Measurements from ENCODE around the gene CA4. TPM values are rescaled to one million over a fixed set of nuclear protein-coding genes. Genes with fewer than 3 reads are reported as not detected.
"Not testable (repeated sequence)": the region's sequence is repeated elsewhere in the genome, so short reads cannot be mapped to it uniquely, and the experiment has no call there.

The CA4 gene
- total RNA-seq, 4 donors from 2014 or later, result 2.2 to 9.0 (median 7.2) TPM; not detected in 1

DNA sequence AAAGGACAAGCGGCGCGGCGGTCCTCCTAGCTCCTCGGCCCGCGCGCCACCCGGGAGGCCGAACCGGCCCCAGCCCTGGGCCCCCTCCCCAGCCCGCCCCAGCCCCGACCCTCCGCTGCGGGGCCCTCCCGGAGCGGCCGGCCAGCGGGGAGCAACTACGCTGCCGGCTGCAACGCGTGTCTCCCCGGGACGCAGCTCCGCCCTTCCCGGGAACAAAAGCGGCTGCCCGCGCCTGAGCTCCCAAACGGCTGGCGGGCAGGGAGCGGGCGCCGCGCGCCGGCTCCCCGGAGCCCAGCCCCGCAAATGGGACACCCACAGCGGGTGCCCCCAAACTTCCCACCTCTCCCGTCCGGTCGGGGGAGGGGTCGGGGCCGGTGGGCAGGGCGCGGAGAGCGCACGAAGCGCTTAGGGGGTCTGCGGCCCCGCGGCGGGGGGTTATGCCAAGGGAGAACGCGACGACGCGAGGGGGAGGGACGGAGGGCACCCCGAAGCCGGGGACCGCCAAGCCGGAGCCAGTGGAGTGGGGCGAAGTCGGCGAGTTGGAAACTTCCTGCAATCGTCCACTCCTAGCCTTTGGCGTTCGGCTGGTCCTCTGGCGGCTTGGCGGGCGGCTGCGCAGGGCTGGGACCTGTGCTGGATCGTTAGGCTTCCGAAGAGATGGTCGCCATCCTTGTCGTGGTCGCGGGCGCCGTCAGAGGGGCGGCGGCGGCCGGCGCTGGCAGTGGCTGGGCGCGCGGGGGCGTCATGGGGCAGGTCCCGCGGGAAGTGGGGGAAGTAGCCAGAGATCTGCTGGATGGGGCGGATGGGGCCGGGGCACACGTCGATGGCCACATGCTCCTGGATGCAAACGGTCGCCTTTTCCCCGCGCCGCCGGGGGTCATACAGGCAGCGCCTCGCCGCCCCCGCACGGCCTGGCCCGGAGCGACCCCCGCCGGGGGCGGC lies 29.7 kb upstream of the CA4 start:
- not testable (repeated sequence) for DNase-seq (ENCODE audit: low spot score in 2 of 2); H3K4me1 ChIP-seq; H3K36me3 ChIP-seq; H3K4me3 ChIP-seq; H3K27me3 ChIP-seq; H3K9me3 ChIP-seq; H3K27ac ChIP-seq
- WGBS, result no CpG with 5 or more reads among the region's 114 CpGs

DNA sequence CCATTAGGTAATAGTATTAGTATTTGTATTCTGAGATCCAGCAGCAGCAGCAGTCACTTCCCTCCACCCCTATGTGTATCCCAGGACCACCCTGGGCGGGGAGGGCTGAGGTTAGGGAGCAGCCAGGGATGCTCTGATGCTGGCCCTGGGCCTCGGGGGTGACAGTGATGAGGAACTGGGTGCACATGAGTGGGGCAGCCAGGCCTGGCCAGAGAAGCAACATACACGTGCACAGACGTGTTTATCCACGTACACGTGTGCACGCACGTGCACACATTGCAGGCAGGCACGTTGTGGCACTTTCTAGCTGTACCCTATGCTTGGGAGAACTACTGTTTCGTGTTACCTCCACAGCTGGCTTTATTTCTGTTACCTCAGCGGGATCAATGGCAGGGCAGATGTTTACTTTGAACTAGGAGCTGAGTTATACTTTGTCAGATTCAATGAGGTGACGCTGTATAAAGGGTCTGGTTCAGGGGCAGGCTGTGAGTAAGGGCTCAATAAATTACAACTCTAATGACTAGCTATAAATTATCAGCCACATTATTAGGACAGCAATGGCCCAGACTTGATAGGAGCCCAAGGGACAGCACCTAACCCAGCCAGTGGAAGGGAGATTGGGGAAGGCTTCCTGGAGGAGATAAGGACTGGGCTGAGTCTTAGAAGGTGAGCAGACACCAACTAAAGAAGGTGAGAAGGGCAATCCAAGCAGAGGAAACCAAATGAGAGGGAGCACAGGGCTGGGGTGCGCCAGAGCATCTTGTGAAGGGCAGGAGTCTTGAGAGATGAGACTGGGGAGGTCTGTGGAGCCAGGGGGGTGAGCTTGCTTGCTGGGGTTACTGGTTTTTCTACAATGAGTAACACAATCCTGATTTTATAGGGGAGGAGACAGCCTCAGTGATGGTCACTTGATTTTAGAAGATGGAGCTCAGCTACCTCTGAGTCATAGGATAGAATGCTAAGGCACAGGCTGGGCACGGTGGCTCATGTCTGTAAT lies 22.4 kb upstream of the CA4 start:
- TF ChIP-seq POLR2A (IDR thresholded peaks at IDR 0.05), result no peak
- TF ChIP-seq EP300 (IDR thresholded peaks at IDR 0.05), result no peak
- TF ChIP-seq, protein P1, sequence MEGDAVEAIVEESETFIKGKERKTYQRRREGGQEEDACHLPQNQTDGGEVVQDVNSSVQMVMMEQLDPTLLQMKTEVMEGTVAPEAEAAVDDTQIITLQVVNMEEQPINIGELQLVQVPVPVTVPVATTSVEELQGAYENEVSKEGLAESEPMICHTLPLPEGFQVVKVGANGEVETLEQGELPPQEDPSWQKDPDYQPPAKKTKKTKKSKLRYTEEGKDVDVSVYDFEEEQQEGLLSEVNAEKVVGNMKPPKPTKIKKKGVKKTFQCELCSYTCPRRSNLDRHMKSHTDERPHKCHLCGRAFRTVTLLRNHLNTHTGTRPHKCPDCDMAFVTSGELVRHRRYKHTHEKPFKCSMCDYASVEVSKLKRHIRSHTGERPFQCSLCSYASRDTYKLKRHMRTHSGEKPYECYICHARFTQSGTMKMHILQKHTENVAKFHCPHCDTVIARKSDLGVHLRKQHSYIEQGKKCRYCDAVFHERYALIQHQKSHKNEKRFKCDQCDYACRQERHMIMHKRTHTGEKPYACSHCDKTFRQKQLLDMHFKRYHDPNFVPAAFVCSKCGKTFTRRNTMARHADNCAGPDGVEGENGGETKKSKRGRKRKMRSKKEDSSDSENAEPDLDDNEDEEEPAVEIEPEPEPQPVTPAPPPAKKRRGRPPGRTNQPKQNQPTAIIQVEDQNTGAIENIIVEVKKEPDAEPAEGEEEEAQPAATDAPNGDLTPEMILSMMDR (IDR thresholded peaks at IDR 0.05), result no peak
- no peak for TF ChIP-seq POLR2AphosphoS5 (IDR thresholded peaks at IDR 0.05)
- 65% methylated on average over 11 of the region's 14 CpGs for WGBS
- H3K4me3 ChIP-seq, result no peak overlapping the region
- DNase-seq (ENCODE audit: low spot score in 2 of 2), result peak in 1 of 2 donors; percentile 13
- H3K36me3 ChIP-seq, result no peaks in the 10 kb centered on the region
- no peaks in the 10 kb centered on the region for H3K4me1 ChIP-seq
- H3K27me3 ChIP-seq, result peaks cover 8% of the 10 kb centered on the region
- H3K9me3 ChIP-seq, result no peaks in the 10 kb centered on the region
- H3K27ac ChIP-seq, result no peak overlapping the region

DNA sequence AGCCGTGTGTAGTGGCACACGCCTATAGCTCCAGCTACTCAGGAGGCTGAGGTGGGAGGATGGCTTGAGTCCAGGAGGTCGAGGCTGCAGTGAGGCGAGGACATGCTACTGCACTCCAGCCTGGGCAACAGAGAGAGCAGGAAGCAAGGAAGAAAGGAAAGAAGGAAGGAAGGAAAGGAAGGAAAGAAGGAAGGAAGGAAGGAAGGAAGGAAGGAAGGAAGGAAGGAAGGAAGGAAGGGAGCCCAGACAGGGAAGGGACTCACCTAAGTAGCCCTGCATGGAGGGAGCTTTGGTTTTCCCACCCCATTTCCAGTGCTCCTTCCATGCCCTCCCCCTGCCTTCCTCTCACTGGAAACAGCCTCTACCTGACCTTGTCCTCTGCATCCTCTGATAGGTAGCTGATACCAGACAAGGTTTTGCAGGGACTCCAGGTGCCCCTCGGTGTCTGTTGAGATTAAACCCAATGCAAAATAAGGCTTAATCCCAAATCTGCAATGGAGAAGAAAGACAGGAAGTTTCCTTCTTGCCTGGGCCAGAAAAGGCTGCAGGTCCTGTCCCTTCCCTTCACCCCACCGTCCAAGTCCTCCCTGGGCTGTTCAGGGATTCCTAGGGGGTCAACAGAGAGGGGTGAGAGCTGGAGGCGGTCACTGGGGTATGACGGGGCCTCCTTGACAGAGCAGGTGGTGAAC lies 21.5 kb upstream of the CA4 start:
- H3K4me3 ChIP-seq, result no peak overlapping the region
- H3K27ac ChIP-seq, result no peak overlapping the region
- TF ChIP-seq POLR2AphosphoS5 (IDR thresholded peaks at IDR 0.05) (no peak), POLR2A (IDR thresholded peaks at IDR 0.05) (no peak), EP300 (IDR thresholded peaks at IDR 0.05) (no peak)
- TF ChIP-seq, protein P1 (IDR thresholded peaks at IDR 0.05), result no peak
- no peaks in the 10 kb centered on the region for H3K9me3 ChIP-seq
- no peaks in the 10 kb centered on the region for H3K36me3 ChIP-seq
- peaks cover 8% of the 10 kb centered on the region for H3K27me3 ChIP-seq
- DNase-seq (ENCODE audit: low spot score in 2 of 2), result peak in 1 of 2 donors; percentile 28
- H3K4me1 ChIP-seq, result no peaks in the 10 kb centered on the region
- WGBS, result 80% methylated on average over 8 of the region's 8 CpGs

DNA sequence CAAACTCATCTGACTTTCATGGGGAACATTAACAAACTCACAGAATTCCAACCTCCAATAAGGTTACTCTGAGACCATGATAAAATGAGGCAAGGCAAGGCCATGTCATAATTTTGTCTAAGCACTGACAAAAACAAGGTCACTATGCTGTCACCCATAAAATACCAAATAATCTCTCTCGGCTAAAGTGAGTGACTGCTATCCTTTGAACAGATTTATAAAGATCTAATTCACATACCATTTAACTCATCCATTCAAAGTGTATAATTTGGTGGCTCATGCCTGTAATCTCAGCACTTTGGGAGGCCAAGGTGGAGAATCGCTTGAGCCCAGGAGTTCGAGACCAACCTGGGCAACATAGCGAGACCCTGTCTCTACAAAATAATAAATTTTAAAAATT lies 20.6 kb upstream of the CA4 start:
- H3K4me1 ChIP-seq, result peaks cover 2% of the 10 kb centered on the region
- DNase-seq (ENCODE audit: low spot score in 2 of 2), result no peak
- H3K27ac ChIP-seq, result no peak overlapping the region
- H3K9me3 ChIP-seq, result no peaks in the 10 kb centered on the region
- WGBS, result 90% methylated on average over 4 of the region's 4 CpGs
- no peaks in the 10 kb centered on the region for H3K36me3 ChIP-seq
- TF ChIP-seq POLR2A (IDR thresholded peaks at IDR 0.05) (no peak), EP300 (IDR thresholded peaks at IDR 0.05) (no peak), POLR2AphosphoS5 (IDR thresholded peaks at IDR 0.05) (no peak)
- TF ChIP-seq, protein P1 (IDR thresholded peaks at IDR 0.05), result no peak
- H3K27me3 ChIP-seq, result peaks cover 8% of the 10 kb centered on the region
- H3K4me3 ChIP-seq, result no peak overlapping the region

DNA sequence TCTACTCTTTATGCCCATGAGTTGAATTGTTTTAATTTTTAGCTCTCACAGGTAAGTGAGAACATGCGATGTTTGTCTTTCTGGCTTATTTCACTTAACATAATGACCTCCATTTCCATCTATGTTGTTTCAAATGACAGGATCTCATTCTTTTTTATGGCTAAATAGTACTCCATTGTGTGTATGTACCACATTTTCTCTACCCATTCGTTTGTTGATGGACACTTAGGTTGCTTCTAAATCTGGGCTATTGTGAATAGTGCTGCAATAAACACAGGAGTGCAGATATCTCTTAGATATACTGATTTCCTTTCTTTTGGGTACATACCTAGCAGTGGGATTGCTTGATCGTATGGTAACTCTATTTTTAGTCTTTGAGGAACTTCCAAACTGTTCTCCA lies 19.3 kb upstream of the CA4 start:
- Histone ChIP-seq H3K4me3 (no peak overlapping the region), H3K27me3 (peaks cover 8% of the 10 kb centered on the region), H3K9me3 (no peaks in the 10 kb centered on the region), H3K4me1 (peaks cover 10% of the 10 kb centered on the region), H3K27ac (no peak overlapping the region), H3K36me3 (no peaks in the 10 kb centered on the region)
- WGBS, result 85% methylated on average over 3 of the region's 3 CpGs
- no peak for DNase-seq (ENCODE audit: low spot score in 2 of 2)
- no peak for TF ChIP-seq EP300 (IDR thresholded peaks at IDR 0.05)
